HG03565 (cell line): Measurements from ENCODE around the gene JAG2.

Source experiments
- ATAC-seq: cut with Tn5 transposase; IDR thresholded peaks from one replicate; pipeline ENCODE4 v1.9.1; 2021; ENCODE audit warnings: mild to moderate bottlenecking, moderate library complexity; ENCODE audit not compliant: unreplicated experiment

Gene JAG2

GRCh38 chr14:105095236-105095805 lies 73.3 kb downstream of the JAG2 start:
- no peak for ATAC-seq

GRCh38 chr14:105094193-105094907 lies 74.2 kb downstream of the JAG2 start:
- no peak for ATAC-seq

- ATAC-seq, result no peak
Measured at GRCh38 chr14:105093431-105094192, 75.0 kb downstream of the JAG2 start.

GRCh38 chr14:105093038-105093430 lies 75.5 kb downstream of the JAG2 start:
- ATAC-seq, result no peak

- ATAC-seq, result no peak
Measured at GRCh38 chr14:105092171-105093037, 76.2 kb downstream of the JAG2 start.

GRCh38 chr14:105091517-105092170 lies 76.9 kb downstream of the JAG2 start:
- no peak for ATAC-seq

- no peak for ATAC-seq
Measured at GRCh38 chr14:105091054-105091516, 77.5 kb downstream of the JAG2 start.
